HepG2 (cell line): Measurements from ENCODE around the gene CUL2. TPM values are rescaled to one million over a fixed set of nuclear protein-coding genes. Genes with fewer than 3 reads are reported as not detected.

Source experiments
- ATAC-seq: fragments of 200-7000 bp; cut with Tn5 transposase; 3 replicates; pipeline ENCODE4 v1.9.1; 2020; ENCODE audit warnings: mild to moderate bottlenecking, moderate library complexity
- BruUV-seq: library from RNA; stranded (reverse); fragments of 400-500 nt; replicated peaks from 2 replicates; lab custom pipeline; 2021; lab: Mats Ljungman, UMichigan
- CTCF ChIA-PET: fragments of 300-600 bp; formaldehyde crosslinking; extraction: SDS; loops from one replicate; lab custom pipeline; 2021; ENCODE audit warnings: low total read pairs, inconsistent platforms, low intra/inter-chr PET ratio; lab: Yijun Ruan, JAX
- POLR2A ChIA-PET: fragments of 350-600 bp; sonication (Branson Sonifier 250); formaldehyde crosslinking; loops from one replicate; lab custom pipeline; 2020; ENCODE audit warnings: antibody characterized with exemption, inconsistent platforms; lab: Yijun Ruan, JAX
- DNase-seq: peaks from one replicate; pipeline ENCODE4 v3.0.0-alpha.2; 2015; ENCODE audit warnings: low spot score
- FAIRE-seq: peaks from 3 replicates; lab custom pipeline; 2011; peaks lifted over from hg19 to GRCh38; lab: Jason Lieb, UNC
- H2AFZ ChIP-seq: one replicate; pipeline ENCODE4 v1.6.1; 2011; ENCODE audit warnings: low read length, inconsistent platforms
- H3K27ac ChIP-seq: fragments of 300-600 bp; 3 replicates; pipeline ENCODE4 v1.8.0; 2011; ENCODE audit warnings: mixed run types, mild to moderate bottlenecking, mixed read lengths, low read length, inconsistent platforms; ENCODE audit not compliant: insufficient read depth; ENCODE audit errors: extremely low read length
- H3K27me3 ChIP-seq, 2 experiments: fragments of 200-600 bp in 1 of 2; 2 replicates in 1 of 2; 3 replicates in 1 of 2; pipeline versions ENCODE4 v1.6.0 to v1.8.0; 2011; ENCODE audit warnings: low read length in 2 of 2, mild to moderate bottlenecking in 2 of 2, moderate library complexity in 2 of 2, inconsistent platforms in 1 of 2; ENCODE audit not compliant: insufficient read depth in 2 of 2, control insufficient read depth in 1 of 2
- H3K36me3 ChIP-seq, 2 experiments: fragments of 200-600 bp in 1 of 2; replicated peaks in 1 of 2; 2 replicates in 1 of 2; 3 replicates in 1 of 2; pipeline versions ENCODE4 v1.5.1 to v1.8.0; 2011; ENCODE audit warnings: low read length in 2 of 2, inconsistent platforms in 1 of 2; ENCODE audit not compliant: insufficient read depth in 2 of 2, control insufficient read depth in 1 of 2
- H3K4me1 ChIP-seq: 2 replicates; pipeline ENCODE4 v1.5.1; 2012; ENCODE audit warnings: low read length, inconsistent platforms; ENCODE audit not compliant: insufficient read depth
- H3K4me2 ChIP-seq: 2 replicates; pipeline ENCODE4 v1.6.0; 2011; ENCODE audit warnings: low read depth, low read length, inconsistent platforms
- H3K4me3 ChIP-seq, 3 experiments: fragments of 200-600 bp in 1 of 3; sonication (generic), shearing (Covaris generic) in 1 of 3; replicated peaks in 1 of 3; 2 replicates each; pipeline ENCODE4 v1.5.1; 2011 to 2016; ENCODE audit warnings: low read length in 3 of 3, inconsistent platforms in 2 of 3, low read depth in 2 of 3, mild to moderate bottlenecking in 2 of 3, control low read depth in 1 of 3, mixed read lengths in 1 of 3; ENCODE audit not compliant: insufficient read depth in 1 of 3
- H3K79me2 ChIP-seq: one replicate; pipeline ENCODE4 v1.6.1; 2011; ENCODE audit warnings: low read length, inconsistent platforms; ENCODE audit not compliant: insufficient read depth
- H3K9ac ChIP-seq: 2 replicates; pipeline ENCODE4 v1.6.0; 2011; ENCODE audit warnings: mild to moderate bottlenecking, low read depth, low read length, inconsistent platforms; ENCODE audit not compliant: insufficient read depth
- H3K9me3 ChIP-seq: 2 replicates; pipeline ENCODE4 v1.5.1; 2012; ENCODE audit warnings: mild to moderate bottlenecking, low read length
- H4K20me1 ChIP-seq: 2 replicates; pipeline ENCODE4 v1.6.0; 2011; ENCODE audit warnings: inconsistent platforms, mild to moderate bottlenecking, low read length, moderate library complexity; ENCODE audit not compliant: insufficient read depth
- NCOA1 ChIP-seq: sonication (generic); formaldehyde crosslinking; IDR thresholded peaks from 2 replicates; pipeline ENCODE4 v1.9.0; 2021; ENCODE audit warnings: missing genetic modification reagents
- NKX3-1 ChIP-seq: sonication (generic); formaldehyde crosslinking; IDR thresholded peaks from 2 replicates; pipeline ENCODE4 v1.5.0; 2020; ENCODE audit warnings: missing genetic modification reagents
- PAWR ChIP-seq: sonication (generic); formaldehyde crosslinking; IDR thresholded peaks from 2 replicates; pipeline ENCODE4 v1.4.0; 2020; ENCODE audit warnings: missing genetic modification reagents, mild to moderate bottlenecking, borderline replicate concordance
- RFXANK ChIP-seq: IDR thresholded peaks from 2 replicates; pipeline ENCODE4 v1.6.1; 2016
- SYNCRIP ChIP-seq: fragments of 200-400 bp; formaldehyde crosslinking; IDR thresholded peaks from 2 replicates; pipeline ENCODE4 v1.6.1; 2018; ENCODE audit warnings: mild to moderate bottlenecking, low read depth, low read length; ENCODE audit not compliant: insufficient read depth
- THAP11 ChIP-seq: IDR thresholded peaks from 2 replicates; pipeline ENCODE4 v1.6.1; 2016; ENCODE audit warnings: missing biosample characterization, missing genetic modification reagents
- TRIM24 ChIP-seq: sonication (generic); formaldehyde crosslinking; IDR thresholded peaks from 2 replicates; pipeline ENCODE4 v1.8.0; 2022; ENCODE audit warnings: mild to moderate bottlenecking, missing genetic modification reagents
- ZBTB3 ChIP-seq: sonication (generic); formaldehyde crosslinking; IDR thresholded peaks from 2 replicates; pipeline ENCODE4 v1.4.0; 2020; ENCODE audit warnings: low read depth, mild to moderate bottlenecking, moderate library complexity, missing genetic modification reagents, borderline replicate concordance
- ZBTB42 ChIP-seq: sonication (generic); formaldehyde crosslinking; IDR thresholded peaks from 2 replicates; pipeline ENCODE4 v1.5.0; 2020; ENCODE audit warnings: mild to moderate bottlenecking, missing genetic modification reagents
- ZNF251 ChIP-seq: sonication (generic); formaldehyde crosslinking; IDR thresholded peaks from 2 replicates; pipeline ENCODE4 v1.9.0; 2021; ENCODE audit warnings: mild to moderate bottlenecking, missing genetic modification reagents
- ZNF263 ChIP-seq: sonication (generic); formaldehyde crosslinking; IDR thresholded peaks from 2 replicates; pipeline ENCODE4 v1.4.0; 2020; ENCODE audit warnings: missing genetic modification reagents
- ZNF777 ChIP-seq: sonication (generic); formaldehyde crosslinking; IDR thresholded peaks from 2 replicates; pipeline ENCODE4 v1.4.0; 2020; ENCODE audit warnings: missing genetic modification reagents
- ZNF841 ChIP-seq: sonication (generic); formaldehyde crosslinking; IDR thresholded peaks from 2 replicates; pipeline ENCODE4 v1.8.1; 2023; ENCODE audit warnings: missing genetic modification reagents, borderline replicate concordance
- WGBS: methylation state at CpG from one replicate; pipeline ENCODE4 v1.1.6; 2017; ENCODE audit warnings: low lambda C conversion rate; 5-methylcytosine and 5-hydroxymethylcytosine counted together
- in situ Hi-C: cut with HindIII; loops from 2 replicates; pipeline ENCODE4 v1.10.0; 2017; ENCODE audit warnings: low pct_unique_long_range_greater_than_20kb; ENCODE audit not compliant: extremely low pct_ligation_motif_present
- intact Hi-C: fragments of 100-400 bp; cut with micrococcal nuclease; formaldehyde crosslinking; loops from one replicate; pipeline ENCODE4 v1.10.0; 2022; ENCODE audit not compliant: unreplicated experiment
- polyA plus RNA-seq, 8 experiments: library from polyadenylated mRNA; depleted of rRNA in 3 of 8; stranded (reverse) in 7 of 8; unstranded in 1 of 8; fragments of >200 nt; fragmentation: Illumina TruSeq in 4 of 8; extraction: Trizol in 4 of 8; gene quantifications; 2 replicates each; pipeline versions ENCODE4 v1.2.1 to v1.2.3, GENCODE V29; 2011 to 2016; ENCODE audit warnings: low read depth in 4 of 8, missing spikeins in 1 of 8, mixed read lengths in 1 of 8; ENCODE audit not compliant: insufficient read depth in 1 of 8
- total RNA-seq, 5 experiments: library from RNA; depleted of rRNA; stranded (reverse); fragments of >200 nt; fragmentation: Illumina TruSeq; extraction: Trizol; gene quantifications; 2 replicates each; pipeline ENCODE4 v1.2.3, GENCODE V29; 2016; ENCODE audit warnings: low read depth in 1 of 5
- TF ChIP-seq, protein P1 (sequence below), 2 experiments: sonication (generic) in 1 of 2; formaldehyde crosslinking in 1 of 2; IDR thresholded peaks; 2 replicates each; pipeline versions ENCODE4 v1.4.0 to v1.6.1; 2018 to 2020; ENCODE audit warnings: missing genetic modification reagents in 2 of 2, borderline replicate concordance in 1 of 2, low read depth in 1 of 2, mild to moderate bottlenecking in 1 of 2, missing biosample characterization in 1 of 2
- TF ChIP-seq, protein P2 (sequence below): sonication (generic); formaldehyde crosslinking; IDR thresholded peaks from 2 replicates; pipeline ENCODE4 v1.4.0; 2020; ENCODE audit warnings: missing genetic modification reagents

CUL2 gene
- total and polyA plus RNA-seq, 2 of the 13 experiments (the other 11 are each of a cell fraction or from before 2014, with no cell fraction given), result 9.6 to 33.1 TPM

DNA sequence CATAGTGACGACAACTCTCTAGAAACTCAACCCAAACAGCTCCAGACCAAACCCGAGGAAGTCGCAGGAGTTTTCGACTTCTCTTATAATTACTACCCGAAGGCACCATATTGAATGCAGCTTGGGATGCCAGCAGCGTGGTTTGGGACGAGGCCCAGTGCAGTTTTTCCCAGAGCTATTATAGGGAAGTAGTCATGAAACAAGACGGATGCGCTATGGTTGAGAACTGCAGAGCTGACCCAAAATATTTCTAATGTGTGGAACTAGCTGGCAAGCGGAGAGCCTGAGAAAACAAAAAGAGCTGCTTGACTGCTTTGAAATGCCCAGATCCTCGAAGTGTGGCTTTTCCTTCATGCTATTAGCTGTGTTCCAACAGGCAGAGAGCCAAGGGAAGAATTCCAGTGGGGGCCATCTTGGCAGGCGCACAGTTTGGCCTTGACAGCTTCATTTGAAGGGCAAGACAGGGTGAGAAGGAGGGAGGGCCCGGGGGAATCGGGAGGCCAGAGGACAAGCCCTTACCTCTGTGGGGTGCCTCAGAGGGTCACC, 122.7 kb downstream of the CUL2 start:
- Histone ChIP-seq H3K4me1 (peaks cover 22% of the 10 kb centered on the region), H3K4me3 (no peak overlapping the region), H3K79me2 (no peaks in the 10 kb centered on the region), H3K4me2 (no peak overlapping the region), H3K9me3 (no peaks in the 10 kb centered on the region), H2AFZ (no peak overlapping the region), H3K36me3 (no peaks in the 10 kb centered on the region), H3K27me3 (peaks cover 2 to 9% of the 10 kb centered on the region in 2 experiments; a peak in 2 of 5 replicates), H4K20me1 (no peaks in the 10 kb centered on the region), H3K27ac (no peak overlapping the region), H3K9ac (no peak overlapping the region)
- in situ Hi-C loops, result no loop called here
- TF ChIP-seq, protein P1, sequence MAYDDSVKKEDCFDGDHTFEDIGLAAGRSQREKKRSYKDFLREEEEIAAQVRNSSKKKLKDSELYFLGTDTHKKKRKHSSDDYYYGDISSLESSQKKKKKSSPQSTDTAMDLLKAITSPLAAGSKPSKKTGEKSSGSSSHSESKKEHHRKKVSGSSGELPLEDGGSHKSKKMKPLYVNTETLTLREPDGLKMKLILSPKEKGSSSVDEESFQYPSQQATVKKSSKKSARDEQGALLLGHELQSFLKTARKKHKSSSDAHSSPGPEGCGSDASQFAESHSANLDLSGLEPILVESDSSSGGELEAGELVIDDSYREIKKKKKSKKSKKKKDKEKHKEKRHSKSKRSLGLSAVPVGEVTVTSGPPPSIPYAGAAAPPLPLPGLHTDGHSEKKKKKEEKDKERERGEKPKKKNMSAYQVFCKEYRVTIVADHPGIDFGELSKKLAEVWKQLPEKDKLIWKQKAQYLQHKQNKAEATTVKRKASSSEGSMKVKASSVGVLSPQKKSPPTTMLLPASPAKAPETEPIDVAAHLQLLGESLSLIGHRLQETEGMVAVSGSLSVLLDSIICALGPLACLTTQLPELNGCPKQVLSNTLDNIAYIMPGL (CRISPR knock-in tag; IDR thresholded peaks at IDR 0.05; ENCODE audit: borderline replicate concordance in 1 of 2, low read depth in 1 of 2), result no peak
- TF ChIP-seq NCOA1 (CRISPR knock-in tag) (no peak), THAP11 (CRISPR knock-in tag) (no peak), PAWR (CRISPR knock-in tag) (no peak), ZBTB42 (CRISPR knock-in tag) (no peak), SYNCRIP (no peak), ZNF263 (CRISPR knock-in tag) (no peak), ZNF777 (CRISPR knock-in tag) (no peak), ZNF251 (no peak), ZNF841 (no peak), NKX3-1 (CRISPR knock-in tag) (no peak), RFXANK (CRISPR knock-in tag) (no peak), ZBTB3 (CRISPR knock-in tag) (no peak), TRIM24 (CRISPR knock-in tag) (no peak)
- TF ChIP-seq, protein P2, sequence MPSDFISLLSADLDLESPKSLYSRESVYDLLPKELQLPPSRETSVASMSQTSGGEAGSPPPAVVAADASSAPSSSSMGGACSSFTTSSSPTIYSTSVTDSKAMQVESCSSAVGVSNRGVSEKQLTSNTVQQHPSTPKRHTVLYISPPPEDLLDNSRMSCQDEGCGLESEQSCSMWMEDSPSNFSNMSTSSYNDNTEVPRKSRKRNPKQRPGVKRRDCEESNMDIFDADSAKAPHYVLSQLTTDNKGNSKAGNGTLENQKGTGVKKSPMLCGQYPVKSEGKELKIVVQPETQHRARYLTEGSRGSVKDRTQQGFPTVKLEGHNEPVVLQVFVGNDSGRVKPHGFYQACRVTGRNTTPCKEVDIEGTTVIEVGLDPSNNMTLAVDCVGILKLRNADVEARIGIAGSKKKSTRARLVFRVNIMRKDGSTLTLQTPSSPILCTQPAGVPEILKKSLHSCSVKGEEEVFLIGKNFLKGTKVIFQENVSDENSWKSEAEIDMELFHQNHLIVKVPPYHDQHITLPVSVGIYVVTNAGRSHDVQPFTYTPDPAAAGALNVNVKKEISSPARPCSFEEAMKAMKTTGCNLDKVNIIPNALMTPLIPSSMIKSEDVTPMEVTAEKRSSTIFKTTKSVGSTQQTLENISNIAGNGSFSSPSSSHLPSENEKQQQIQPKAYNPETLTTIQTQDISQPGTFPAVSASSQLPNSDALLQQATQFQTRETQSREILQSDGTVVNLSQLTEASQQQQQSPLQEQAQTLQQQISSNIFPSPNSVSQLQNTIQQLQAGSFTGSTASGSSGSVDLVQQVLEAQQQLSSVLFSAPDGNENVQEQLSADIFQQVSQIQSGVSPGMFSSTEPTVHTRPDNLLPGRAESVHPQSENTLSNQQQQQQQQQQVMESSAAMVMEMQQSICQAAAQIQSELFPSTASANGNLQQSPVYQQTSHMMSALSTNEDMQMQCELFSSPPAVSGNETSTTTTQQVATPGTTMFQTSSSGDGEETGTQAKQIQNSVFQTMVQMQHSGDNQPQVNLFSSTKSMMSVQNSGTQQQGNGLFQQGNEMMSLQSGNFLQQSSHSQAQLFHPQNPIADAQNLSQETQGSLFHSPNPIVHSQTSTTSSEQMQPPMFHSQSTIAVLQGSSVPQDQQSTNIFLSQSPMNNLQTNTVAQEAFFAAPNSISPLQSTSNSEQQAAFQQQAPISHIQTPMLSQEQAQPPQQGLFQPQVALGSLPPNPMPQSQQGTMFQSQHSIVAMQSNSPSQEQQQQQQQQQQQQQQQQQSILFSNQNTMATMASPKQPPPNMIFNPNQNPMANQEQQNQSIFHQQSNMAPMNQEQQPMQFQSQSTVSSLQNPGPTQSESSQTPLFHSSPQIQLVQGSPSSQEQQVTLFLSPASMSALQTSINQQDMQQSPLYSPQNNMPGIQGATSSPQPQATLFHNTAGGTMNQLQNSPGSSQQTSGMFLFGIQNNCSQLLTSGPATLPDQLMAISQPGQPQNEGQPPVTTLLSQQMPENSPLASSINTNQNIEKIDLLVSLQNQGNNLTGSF (CRISPR knock-in tag), result no peak
- intact Hi-C loops, result no loop called here
- POLR2A ChIA-PET, result no interaction called here
- no peak for FAIRE-seq
- CTCF ChIA-PET, result no interaction called here
- WGBS, result 67% methylated on average over 14 of the region's 14 CpGs
- ATAC-seq, result no peak
- DNase-seq, result no peak
- no TSS peak for BruUV-seq
